Stomach (tissue), 4 donors: ENCODE measurements around the gene OR52K2.

Experiments used
- CTCF ChIP-seq, 7 experiments: fragments of 450-650 bp in 4 of 7; fragments of 200-600 bp in 3 of 7; sonication (generic) in 3 of 7; IDR thresholded peaks; one replicate each; pipeline ENCODE4 v1.5.1; 2016 to 2019; ENCODE audit warnings: antibody characterized with exemption in 7 of 7, control low read depth in 2 of 7, mild to moderate bottlenecking in 1 of 7
- POLR2A ChIP-seq, 4 donors: fragments of 450-650 bp; IDR thresholded peaks; one replicate each; pipeline ENCODE4 v1.6.1; 2016; ENCODE audit warnings: antibody characterized with exemption in 4 of 4, control low read depth in 2 of 4, mild to moderate bottlenecking in 1 of 4, moderate library complexity in 1 of 4

GRCh38 chr11:4459500-4459899 is 10.4 kb downstream of the OR52K2 start:
- TF ChIP-seq CTCF (IDR thresholded peaks at IDR 0.05) (no peak), POLR2A (IDR thresholded peaks at IDR 0.05) (no peak)
